ENCODE results near the gene LY6G5B. TPM values are rescaled to one million over a fixed set of nuclear protein-coding genes. Genes with fewer than 3 reads are reported as not detected.

Gene LY6G5B
- total RNA-seq, 4 donors from 2014 or later = 0.19 to 2.7 (median 0.60) TPM; not detected in 1

- Histone ChIP-seq H3K4me3 (no peak within 1 kb of the TSS), H3K27ac (no peak within 1 kb of the TSS), H3K36me3 (peaks cover 0 to 6% of the 10 kb centered on the region in 2 donors), H3K27me3 (no peaks in the 10 kb centered on the region), H3K9me3 (no peaks in the 10 kb centered on the region), H3K4me1 (peaks cover 40% of the 10 kb centered on the region in 2 donors)
- in situ Hi-C loops (cut with MboI; ENCODE audit: low sequenced_read_pairs in 4 of 4) (loop anchor here in 2 of 4 donors (25.0 kb wide), 2 partner anchors 307 to 532 kb away; partner anchors contain the start of genes AGER (in 2 of the 2), AGPAT1 (in 2 of the 2), GPSM3 (in 2 of the 2) and PBX2 (in 2 of the 2)), intact Hi-C loops (cut with DNase I; ENCODE audit: low total_unique reads) (no loop called here)
- ATAC-seq (no peak), DNase-seq (no peak)
- TF ChIP-seq CTCF (IDR thresholded peaks at IDR 0.05 in 4 of 5, conservative IDR thresholded peaks at IDR 0.05 in 1 of 5) = no peak
- TF ChIP-seq POLR2A (IDR thresholded peaks at IDR 0.05) = no peak
Measured at GRCh38 chr6:31655349-31656237, 14.2 kb upstream of the LY6G5B start, which contains the start of gene APOM. Gene APOM, plus strand, starts transcription at chr6:31655894. Its CDS starts 73 bp downstream, at chr6:31655967.

GRCh38 chr6:31657406-31658157, 12.2 kb upstream of the LY6G5B start:
- intact Hi-C loops (cut with DNase I; ENCODE audit: low total_unique reads) = no loop called here
- peaks cover 29 to 30% of the 10 kb centered on the region in 2 donors for H3K4me1 ChIP-seq
- no peak overlapping the region for H3K4me3 ChIP-seq
- TF ChIP-seq CTCF (IDR thresholded peaks at IDR 0.05 in 4 of 5, conservative IDR thresholded peaks at IDR 0.05 in 1 of 5) (no peak), POLR2A (IDR thresholded peaks at IDR 0.05) (no peak)
- H3K36me3 ChIP-seq = peaks cover 0 to 5% of the 10 kb centered on the region in 2 donors
- H3K9me3 ChIP-seq = no peaks in the 10 kb centered on the region
- in situ Hi-C loops (cut with MboI; ENCODE audit: low sequenced_read_pairs in 4 of 4) = loop anchor here in 2 of 4 donors (25.0 kb wide), 2 partner anchors 305 to 530 kb away; partner anchors contain the start of genes AGER (in 2 of the 2), AGPAT1 (in 2 of the 2), GPSM3 (in 2 of the 2) and PBX2 (in 2 of the 2)
- no peaks in the 10 kb centered on the region for H3K27me3 ChIP-seq
- ATAC-seq = no peak
- no peak for DNase-seq
- H3K27ac ChIP-seq = no peak overlapping the region

- Histone ChIP-seq H3K27ac (peak overlapping the region in 1 of 4 donors; percentile 100), H3K36me3 (peaks cover 0 to 8% of the 10 kb centered on the region in 2 donors), H3K9me3 (no peaks in the 10 kb centered on the region), H3K27me3 (no peaks in the 10 kb centered on the region), H3K4me1 (peaks cover 29 to 36% of the 10 kb centered on the region in 2 donors), H3K4me3 (no peak overlapping the region)
- ATAC-seq (no peak), DNase-seq (no peak)
- in situ Hi-C loops (cut with MboI; ENCODE audit: low sequenced_read_pairs in 4 of 4) = loop anchor here in 2 of 4 donors (25.0 kb wide), 2 partner anchors 304 to 529 kb away; partner anchors contain the start of genes AGER (in 2 of the 2), AGPAT1 (in 2 of the 2), GPSM3 (in 2 of the 2) and PBX2 (in 2 of the 2)
- intact Hi-C loops (cut with DNase I; ENCODE audit: low total_unique reads) = no loop called here
- no peak for TF ChIP-seq POLR2A (IDR thresholded peaks at IDR 0.05)
- TF ChIP-seq CTCF (IDR thresholded peaks at IDR 0.05 in 4 of 5, conservative IDR thresholded peaks at IDR 0.05 in 1 of 5) = no peak
Measured at GRCh38 chr6:31658158-31658688, 11.6 kb upstream of the LY6G5B start.

DNA sequence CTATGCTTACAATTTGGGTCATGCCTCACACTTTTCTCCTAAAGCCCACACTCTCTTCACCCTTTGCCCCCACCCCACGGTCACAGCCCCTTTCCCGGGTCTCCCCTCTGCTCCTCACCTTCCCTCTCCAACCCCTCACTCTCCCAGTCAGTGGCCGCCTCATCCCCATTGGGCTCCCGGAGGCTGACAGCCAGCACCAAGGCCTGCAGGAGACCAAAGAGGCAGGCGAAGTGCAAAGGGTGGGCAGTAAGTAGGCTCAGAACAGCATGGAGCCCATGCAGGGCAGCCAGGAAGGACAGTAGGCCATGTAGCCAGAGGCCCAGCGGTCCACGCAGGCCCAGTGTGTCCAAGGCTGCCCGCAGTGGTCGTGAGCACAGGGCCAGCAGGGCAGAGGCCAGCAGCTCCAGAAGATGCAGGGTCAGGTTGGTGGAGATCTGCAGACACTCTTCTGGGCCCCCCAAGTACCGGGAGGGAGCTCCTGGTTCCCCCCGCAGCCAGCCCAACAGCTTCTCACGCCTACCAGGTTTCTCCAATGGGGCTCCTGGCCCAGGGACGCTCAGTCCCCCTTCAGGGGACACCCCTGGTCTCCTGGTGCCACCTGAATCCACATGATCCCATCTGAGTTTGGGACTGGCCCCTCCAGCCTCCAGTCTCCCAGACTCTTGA, 10.7 kb upstream of the LY6G5B start:
- peaks cover 30 to 38% of the 10 kb centered on the region in 2 donors for H3K4me1 ChIP-seq
- H3K36me3 ChIP-seq = peaks cover 0 to 14% of the 10 kb centered on the region in 2 donors
- DNase-seq (no peak), ATAC-seq (no peak)
- TF ChIP-seq POLR2A (IDR thresholded peaks at IDR 0.05) = no peak
- no peak for TF ChIP-seq CTCF (IDR thresholded peaks at IDR 0.05 in 4 of 5, conservative IDR thresholded peaks at IDR 0.05 in 1 of 5)
- in situ Hi-C loops (cut with MboI; ENCODE audit: low sequenced_read_pairs in 4 of 4) = loop anchor here in 2 of 4 donors (25.0 kb wide), 2 partner anchors 303 to 528 kb away; partner anchors contain the start of genes AGER (in 2 of the 2), AGPAT1 (in 2 of the 2), GPSM3 (in 2 of the 2) and PBX2 (in 2 of the 2)
- no peaks in the 10 kb centered on the region for H3K27me3 ChIP-seq
- intact Hi-C loops (cut with DNase I; ENCODE audit: low total_unique reads) = no loop called here
- H3K4me3 ChIP-seq = peak overlapping the region; percentile 58 to 82 (median 76)
- H3K9me3 ChIP-seq = no peaks in the 10 kb centered on the region
- H3K27ac ChIP-seq = peak overlapping the region; percentile 80 to 100 (median 87)

Data from gastrocnemius medialis (tissue), 4 donors.